Measurements from ENCODE around the gene SUPT3H.

Gene SUPT3H

DNA sequence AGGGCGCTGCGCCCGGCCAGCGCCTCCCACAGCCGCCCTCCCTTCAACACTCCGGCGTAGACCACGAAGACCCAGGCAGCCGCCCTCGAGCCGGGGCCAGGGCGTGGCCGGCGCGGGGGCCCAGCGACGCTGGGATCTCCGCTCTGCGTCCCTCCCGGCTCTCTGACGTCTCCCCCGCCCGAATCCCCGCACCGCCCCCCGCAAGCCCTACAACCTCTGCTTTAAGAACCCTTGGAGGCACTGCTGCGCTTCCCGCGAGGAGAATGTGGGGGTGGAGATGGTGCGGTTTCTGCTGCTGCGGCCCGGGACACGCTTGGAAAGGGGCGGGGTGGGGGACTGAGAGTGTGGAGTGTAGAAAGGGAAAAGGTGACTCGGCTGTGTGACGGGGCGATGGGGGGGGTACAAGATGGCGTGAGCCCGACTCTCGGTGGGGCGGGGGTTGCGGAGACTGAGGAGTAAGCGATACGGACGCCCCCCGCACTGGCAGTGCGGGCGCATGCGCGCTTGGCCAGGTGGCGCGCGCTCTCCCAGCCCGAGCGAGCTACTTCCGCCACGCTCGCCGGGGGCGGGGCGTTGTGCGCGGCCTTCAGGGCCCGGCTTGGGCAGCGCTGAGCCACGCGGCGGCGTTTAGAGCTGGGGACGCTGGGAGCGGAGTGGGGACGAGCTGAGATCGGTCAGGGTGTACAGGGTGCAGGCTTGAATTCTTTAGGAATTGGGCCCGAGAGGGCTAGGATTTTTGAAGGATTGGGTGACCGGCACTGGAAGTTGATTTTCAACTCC is at the start of gene SUPT3H:
SUPT3H (minus strand) TSS at position 381 of the 780 bp plus-strand sequence.
- peak; percentile 79 for DNase-seq (ENCODE audit: low read depth, low spot score)

DNA sequence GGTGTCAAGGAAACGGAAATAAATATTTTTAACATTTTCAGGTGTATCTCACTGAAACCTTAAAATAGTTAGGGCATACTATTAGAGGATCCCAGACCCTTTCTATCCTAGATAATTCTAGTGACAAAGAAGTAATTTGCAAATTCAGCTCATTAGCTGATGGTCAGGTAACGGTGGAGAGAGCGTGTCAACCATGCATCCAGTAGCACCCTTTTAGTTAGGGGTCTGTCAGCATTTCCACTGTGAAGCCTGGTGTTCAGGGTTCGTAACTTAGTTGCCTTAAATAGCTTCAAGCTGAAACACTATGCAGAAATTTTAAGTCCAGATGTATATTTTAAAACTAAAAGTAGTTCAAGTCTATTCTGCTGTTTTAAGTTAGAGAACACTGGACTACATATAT is 48.5 kb upstream of the SUPT3H start:
- DNase-seq (ENCODE audit: low read depth, low spot score), result no peak

DNA sequence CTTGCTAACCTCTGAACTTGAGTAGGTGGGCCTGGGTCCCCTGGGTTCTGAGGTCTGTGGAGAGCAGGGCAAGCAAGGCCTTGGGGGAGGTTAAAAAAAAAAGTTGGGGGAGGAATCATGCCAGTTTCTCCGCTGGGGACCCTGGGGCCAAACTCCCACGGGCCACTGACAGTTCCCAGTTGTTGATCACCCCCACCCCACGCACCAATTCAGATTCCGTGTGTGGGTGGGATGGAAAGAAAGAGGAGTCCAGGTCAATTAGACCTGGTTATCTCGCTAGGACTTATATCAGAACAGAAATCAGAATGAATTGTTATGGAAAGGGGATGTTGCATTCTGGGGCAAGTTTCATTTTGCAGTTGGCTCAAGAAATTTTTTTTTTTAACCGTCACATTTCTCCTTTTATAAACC is 46.7 kb upstream of the SUPT3H start:
- no peak for DNase-seq (ENCODE audit: low read depth, low spot score)

DNA sequence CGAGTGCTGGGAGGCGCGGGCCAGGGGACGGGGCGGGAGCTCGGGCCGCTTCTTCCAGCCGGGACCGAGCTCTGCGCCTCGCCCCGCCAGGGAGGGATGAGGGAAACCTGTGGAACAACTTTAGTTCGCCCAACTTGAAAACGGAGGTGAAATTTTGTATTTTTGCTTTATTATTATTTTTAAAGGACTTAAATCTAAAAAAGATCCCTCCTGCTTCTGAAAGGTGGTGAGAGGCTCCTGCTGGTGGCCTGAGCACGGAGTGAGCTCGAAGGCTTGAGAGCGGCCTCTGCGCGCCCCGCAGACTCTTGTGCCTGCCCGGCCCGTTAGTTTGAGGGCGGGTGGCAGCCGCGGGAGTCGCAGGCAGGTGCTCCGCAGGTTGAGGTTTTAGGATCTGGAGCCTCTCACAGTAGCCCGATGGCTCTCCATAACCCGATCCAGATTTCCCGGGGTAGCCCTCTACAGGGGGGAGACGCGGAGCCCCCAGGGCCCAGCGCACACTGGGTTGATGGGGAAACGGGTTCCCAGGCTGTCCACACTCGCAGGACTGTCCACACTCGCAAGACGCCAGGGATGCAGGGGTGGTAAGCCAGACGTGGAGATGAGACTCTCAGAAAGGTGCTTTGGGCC is 46.2 kb upstream of the SUPT3H start:
- no peak for DNase-seq (ENCODE audit: low read depth, low spot score)

DNA sequence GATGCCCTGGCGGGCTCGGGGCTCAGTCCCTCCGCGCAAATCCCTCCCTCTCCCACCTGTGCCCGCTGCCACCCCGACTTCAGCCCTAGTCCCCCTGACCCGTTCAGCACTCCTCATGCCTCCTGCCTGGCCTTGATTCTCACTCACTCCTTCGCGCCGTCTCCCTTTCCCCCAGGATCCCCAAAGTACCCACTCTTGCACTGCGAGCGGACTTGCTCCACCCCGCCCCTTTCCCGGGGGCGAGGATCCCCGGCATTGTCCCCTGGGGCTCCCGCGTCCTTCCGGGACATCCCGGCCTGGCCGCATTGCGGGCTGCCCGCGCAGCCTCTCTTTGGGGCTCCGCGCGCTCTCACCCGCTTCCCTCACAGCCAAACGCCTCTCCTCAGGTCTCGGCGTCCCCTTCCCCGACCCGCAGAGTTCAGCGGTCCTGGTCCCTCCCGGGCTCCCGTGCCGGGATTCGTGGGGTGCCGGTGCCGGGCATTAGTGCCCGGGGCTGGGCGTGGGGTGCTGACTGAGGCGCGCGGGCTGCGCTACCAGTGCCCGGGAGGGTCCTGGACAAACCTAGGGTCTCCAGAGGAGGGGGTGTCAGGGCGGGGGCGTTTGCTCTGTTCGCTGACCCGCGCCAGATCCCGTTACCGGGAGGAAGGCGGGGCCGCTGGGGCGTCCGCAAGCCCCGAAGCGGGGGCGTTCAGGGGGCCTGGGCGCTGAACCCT is 45.5 kb upstream of the SUPT3H start:
- no peak for DNase-seq (ENCODE audit: low read depth, low spot score)

DNA sequence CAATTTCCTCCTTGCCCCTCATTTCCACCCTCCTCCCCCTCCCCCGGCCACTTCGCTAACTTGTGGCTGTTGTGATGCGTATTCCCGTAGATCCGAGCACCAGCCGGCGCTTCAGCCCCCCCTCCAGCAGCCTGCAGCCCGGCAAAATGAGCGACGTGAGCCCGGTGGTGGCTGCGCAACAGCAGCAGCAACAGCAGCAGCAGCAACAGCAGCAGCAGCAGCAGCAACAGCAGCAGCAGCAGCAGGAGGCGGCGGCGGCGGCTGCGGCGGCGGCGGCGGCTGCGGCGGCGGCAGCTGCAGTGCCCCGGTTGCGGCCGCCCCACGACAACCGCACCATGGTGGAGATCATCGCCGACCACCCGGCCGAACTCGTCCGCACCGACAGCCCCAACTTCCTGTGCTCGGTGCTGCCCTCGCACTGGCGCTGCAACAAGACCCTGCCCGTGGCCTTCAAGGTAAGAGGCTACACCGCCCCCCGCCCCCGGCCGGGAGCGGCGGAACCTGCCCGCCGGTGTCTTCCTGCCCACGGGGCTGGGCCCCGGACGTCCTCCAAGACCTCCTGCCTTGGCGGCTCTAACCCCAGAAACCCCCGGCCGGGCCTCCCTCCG is 44.9 kb upstream of the SUPT3H start:
- no peak for DNase-seq (ENCODE audit: low read depth, low spot score)

DNA sequence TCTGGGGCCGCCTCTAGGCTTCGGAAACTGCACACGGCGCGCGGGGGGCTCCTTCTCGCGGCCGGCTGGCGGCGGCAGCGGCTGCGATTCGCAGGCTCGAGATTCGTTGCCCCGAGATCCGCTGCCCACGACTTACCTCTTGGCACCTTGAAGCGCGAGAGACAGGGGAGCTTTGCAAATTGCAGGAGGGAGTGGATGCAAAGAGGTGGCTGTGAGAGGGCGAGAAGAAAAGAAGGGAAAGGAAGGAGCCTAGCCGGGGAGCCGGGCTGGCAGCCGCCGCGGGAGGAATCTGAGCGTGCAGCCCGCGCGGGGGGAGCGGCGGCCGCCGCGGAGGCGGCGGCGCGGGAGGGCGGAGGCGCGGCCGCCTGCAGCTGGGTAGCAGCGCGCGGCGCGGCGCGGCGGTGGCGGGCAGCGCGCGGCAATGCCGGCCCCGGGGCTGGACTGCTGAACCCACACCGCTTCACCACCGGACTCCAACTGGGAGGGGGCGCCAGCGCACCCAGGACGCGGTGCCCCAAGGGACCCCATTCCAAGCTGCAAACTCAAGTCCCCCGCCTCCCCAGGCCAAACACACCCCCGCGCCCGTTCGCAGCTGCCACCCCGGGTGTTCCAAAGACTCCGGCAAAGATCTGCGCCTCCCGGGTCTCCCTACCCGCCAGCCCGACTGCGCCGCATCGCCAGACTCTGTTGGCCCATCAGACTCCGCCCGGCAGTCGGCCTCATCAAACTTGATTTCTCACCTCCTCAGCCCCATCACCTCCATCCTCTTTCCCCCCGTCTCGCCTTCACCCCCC is 44.2 kb upstream of the SUPT3H start:
- DNase-seq (ENCODE audit: low read depth, low spot score), result no peak

DNA sequence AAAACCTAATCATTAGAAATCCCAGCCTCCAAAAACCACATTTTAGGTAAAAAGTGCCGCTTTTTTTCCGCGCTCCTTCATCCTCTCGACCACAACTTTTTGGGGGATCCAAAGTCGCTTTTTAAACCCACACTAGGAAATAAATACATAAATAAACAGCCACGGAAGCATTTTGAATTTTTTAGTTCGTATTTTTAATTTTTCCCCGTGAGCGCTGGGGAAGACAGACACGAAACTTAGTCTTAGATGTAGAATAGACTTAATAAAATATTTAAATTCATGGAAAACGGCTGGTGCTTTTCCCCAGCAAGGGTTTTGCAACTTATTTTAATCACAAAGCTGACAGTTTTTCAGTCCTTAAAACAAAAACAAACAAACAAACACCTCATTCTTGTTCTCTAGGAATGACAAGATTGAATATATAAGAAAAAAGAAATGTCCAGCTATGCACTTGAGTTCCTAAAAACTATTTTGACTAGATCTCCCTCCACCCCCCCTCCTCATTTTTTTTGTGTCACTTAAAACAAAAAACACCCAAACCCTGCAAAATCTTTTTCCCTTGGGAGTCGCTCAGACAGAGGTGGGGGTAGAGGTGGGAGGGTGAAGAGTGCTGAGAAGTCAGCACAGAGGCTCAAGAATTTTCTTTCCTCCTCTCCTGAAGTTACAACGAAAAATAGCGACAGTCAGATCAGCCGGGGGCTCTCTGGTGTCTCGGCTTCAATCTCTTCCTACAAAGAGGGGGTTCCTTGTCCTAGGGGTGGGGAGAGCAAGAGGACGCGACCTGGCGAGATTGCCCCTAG is 43.4 kb upstream of the SUPT3H start:
- DNase-seq (ENCODE audit: low read depth, low spot score), result no peak

DNA sequence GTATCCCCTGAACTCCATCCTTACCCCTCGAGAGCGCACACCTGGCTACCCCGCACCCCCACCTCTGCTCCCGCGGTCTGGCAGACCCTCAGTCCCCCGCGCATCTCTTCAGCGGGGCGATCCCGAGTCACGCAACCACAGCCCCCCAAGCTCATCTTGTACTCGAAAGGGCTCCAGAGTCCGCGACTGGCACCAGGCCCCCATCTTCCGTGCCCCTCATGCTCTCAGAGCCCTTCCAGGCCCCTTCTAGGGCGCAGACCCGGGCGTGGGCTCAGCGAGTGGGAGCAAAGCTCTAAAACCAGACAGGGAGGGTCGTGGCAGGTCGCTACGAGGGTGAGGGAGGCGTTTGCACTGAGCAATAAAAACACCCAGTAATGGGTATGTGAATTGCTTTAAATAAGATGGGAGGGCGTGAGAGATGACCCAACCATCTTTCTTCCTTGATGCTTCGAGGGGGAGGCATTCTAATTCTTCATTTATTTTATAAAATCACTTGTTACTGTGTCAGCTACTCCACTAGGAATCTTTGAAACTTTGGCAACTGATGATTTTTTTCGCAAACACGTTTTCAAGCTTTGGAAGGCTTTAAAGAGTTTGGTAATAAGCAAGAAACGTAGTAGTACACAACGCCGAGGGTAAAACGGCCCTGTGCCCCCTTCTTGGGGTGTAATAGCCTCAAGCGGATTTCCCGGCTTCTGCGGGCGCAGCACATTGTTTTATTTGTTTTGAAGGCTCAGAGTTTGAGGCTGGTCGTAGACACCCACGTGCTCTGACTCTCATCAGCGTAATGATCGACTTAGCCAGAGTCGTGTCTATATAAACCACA is 42.6 kb upstream of the SUPT3H start:
- no peak for DNase-seq (ENCODE audit: low read depth, low spot score)

DNA sequence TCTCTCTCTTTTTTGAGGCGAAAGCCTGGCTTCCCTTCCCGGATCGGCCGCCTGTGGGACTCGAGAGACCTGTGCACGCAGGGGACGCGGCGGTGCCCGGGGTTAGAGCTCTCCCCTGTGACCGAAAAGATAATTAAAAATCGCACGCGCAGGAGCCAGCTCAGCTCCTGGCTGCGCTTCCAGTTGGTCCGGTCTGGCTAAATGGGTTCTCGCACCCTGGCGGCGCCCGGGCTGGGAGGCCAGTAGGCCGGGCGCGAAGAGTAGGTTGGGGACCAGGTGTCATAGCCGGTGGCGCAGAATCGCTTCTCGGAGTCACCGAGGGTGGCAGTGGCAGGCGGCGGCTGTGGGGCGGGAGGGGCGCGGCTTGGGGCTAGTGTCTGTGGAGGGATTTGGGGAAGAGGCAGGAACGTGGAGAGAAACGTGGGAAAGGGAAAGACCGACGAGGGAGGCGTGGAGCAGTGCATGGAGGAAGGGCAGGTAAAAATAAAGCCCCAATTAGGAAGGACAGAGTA is 41.9 kb upstream of the SUPT3H start:
- no peak for DNase-seq (ENCODE audit: low read depth, low spot score)

DNA sequence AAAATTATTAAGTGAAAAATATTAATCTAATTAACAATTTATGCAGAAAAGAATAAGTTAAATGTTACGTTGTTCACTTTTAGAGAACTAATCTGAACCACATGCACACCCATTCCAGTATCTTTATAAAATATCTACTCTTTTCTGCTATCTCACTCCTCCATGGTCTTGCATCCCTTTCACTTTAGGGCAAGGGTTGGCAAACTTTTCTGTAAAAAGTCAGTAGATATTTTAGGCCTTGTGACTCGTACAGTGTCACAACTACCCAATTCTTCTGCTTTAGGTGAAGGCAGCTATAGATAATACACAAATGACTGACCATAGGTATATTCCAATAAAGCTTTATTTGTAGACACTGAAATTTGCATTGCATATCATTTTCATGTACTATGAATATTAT is 39.7 kb upstream of the SUPT3H start:
- no peak for DNase-seq (ENCODE audit: low read depth, low spot score)

DNA sequence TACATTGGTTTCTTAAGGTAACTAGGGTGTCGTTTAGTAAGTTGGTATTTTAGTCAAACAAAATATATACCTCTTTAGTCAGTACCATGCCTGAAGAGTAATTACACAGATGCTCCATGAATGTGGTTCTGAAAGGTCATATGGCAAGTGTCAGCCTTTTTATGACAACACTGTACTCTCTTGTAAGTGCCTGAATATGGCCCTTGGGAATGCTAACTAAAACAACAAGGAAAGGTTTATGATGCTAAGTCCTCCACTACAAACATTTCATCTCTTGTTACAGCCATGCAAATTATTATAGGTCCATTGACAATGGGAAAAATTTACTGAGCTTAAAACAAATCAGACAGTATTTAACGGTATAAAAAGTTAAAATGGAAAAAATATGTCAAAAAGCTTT is 39.0 kb upstream of the SUPT3H start:
- no peak for DNase-seq (ENCODE audit: low read depth, low spot score)

DNA sequence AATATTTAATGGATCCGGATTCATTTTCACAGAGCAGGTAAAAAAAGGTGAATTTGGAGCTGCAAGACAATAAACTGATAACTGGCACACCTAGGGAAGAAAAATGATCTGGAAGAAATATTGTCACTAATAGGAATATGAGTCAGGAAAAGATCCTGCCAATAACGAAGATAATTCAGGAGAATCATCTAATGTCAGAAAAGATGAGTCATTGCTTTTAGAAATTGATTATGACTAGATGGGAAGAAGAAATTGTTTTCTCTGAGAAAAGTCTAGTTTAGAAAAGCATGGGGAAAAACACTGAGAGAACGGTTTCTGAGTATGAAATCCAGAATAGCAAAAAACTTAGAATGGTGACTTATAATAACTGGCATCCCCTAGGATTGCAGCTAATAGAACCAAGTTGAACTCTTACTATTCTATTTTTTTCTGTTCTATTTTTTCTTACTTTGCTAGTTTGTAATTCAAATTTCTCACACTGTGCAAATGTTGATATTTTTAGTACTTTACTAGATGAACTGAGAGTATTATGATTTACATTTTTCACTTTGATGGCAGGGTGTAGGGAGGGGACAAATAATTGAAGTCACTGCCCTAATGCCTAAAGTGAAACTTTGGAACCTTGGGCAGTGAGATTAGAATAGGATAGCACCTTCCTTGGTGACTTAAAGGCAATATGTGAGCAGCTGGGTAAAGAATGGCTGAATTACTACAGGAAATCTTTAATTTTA is 38.2 kb upstream of the SUPT3H start:
- no peak for DNase-seq (ENCODE audit: low read depth, low spot score)

DNA sequence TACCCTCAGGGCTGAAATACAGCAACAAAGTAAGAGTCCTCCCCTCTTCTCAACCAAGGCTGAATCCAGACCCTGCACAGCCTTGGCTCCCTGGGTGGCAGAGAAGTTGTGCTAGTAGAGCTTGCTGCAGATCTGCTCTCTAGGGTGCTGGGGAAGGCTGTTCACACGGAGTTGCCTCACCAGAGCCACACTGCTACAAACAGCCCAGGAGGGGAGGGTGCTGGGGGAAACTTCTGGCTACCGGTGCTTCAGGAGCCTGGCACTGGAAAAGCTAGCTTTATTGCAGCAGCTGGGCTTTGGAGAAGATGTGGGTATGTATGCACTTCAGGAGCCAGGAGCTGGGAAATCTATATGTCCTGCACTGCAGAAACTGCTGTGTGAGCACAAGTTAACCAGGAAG is 37.6 kb upstream of the SUPT3H start:
- DNase-seq (ENCODE audit: low read depth, low spot score), result no peak

DNA sequence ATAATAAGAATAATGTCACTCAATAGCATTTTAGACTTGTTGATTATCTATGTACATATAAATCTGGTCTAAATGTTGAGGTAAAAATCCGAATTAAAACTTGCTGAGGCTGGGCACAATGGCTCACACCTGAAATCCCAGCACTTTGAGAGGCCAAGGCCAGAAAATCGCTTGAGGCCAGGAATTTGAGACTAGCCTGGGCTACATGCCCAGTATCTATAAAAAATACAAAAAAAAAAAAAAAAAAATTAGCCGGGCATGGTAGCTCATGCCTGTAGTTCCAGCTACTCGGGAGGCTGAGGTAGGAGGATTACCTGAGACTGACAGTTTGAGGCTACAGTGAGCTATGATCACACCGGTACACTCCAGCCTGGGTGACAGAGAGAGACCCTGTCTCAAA is 34.2 kb upstream of the SUPT3H start:
- no peak for DNase-seq (ENCODE audit: low read depth, low spot score)

DNA sequence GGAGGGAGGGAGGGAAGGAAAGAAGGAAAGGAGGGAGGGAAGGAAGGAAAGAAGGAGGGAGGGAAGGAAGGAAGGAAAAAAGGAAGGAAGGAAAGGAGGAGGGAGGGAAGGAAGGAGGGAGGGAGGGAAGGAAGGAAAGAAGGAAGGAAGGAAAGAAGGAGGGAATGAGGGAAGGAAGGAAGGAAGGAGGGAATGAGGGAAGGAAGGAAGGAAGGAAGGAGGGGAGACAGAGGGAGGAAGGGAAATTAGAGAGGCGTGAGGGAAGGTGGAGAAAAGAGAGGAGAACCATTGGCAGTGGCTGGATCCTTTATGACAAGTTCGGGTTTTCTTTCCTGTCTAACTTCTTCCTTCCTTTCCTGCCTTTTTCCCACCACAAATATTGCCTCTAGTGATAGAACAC is 22.3 kb upstream of the SUPT3H start:
- DNase-seq (ENCODE audit: low read depth, low spot score), result no peak

DNA sequence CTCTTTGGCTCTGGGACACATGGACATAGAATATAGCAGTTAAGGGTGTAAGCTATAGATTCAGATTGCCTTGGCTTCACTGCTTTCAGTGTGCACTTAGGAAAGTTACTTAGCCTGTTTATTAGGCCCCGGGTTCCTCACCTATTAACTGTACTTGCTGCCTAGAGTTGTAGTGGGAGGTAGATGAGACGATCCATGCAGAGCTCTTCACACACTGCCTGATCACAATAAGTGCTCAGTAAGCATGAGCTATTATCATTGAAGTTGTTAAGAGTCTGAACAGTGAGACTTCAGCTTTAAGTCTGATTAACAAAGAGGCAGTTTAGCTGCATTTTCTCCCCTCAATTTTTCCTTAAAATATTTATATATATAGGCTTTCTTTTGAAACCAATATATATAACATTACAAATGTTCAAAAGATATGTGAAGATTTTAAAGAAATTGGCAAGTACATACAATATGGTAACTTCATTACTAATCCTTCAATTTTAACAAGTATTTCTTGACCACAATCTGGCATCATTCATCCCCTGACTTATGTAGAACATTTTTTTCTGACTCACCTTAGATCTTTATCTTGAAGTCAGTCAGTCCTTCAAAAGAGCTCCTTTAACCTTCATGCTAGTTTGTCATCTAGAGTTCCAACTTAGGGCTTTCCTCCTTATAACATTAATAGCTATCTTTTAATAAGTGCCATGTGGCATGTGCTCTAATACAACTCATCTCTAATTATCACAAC is 20.5 kb upstream of the SUPT3H start:
- no peak for DNase-seq (ENCODE audit: low read depth, low spot score)

DNA sequence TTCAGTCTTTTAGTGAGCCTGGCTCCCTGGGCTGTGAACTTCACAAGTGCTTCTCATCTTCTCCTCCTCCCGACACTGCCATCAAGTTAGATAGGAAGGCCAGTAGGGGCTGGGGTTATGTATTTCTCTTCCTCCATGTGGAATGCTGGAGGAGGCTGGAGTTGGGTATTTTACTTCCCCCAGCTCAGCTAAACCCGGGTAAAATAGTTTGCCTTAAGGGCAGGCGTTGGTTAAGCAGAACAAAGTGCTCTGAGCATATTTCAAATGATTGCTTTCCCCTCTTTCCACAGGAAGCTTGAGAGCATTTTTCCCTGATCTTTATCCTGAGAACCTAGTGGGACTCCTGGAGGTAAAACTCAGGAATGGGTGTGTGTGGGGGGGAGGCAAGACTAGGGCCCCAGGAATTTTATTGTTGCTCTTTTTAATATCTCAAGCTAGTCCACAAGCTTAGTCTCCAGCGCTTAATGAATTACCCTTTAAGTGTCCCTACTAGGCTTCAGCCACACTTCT is 16.9 kb upstream of the SUPT3H start:
- no peak for DNase-seq (ENCODE audit: low read depth, low spot score)

Data from brain pericyte (primary cell).